Aorta (tissue), 5 donors: Measurements from ENCODE around the gene DENND1B. TPM values are rescaled to one million over a fixed set of nuclear protein-coding genes. Genes with fewer than 3 reads are reported as not detected.

Experiments used
- ATAC-seq: fragments of 200-7000 bp; cut with Tn5 transposase; one replicate; pipeline ENCODE4 v1.9.1; 2022; ENCODE audit warnings: moderate library complexity; ENCODE audit not compliant: low FRiP score
- DNase-seq, 2 donors: peaks; one replicate each; pipeline ENCODE4 v3.0.0-alpha.2; 2020
- H3K27ac ChIP-seq, 2 donors: one replicate each; pipeline ENCODE4 v1.5.1; 2013; ENCODE audit warnings: low read length in 2 of 2, mild to moderate bottlenecking in 2 of 2, moderate library complexity in 2 of 2, control low read depth in 1 of 2, inconsistent platforms in 1 of 2, low read depth in 1 of 2
- H3K27me3 ChIP-seq, 2 donors: one replicate each; pipeline ENCODE4 v1.6.1; 2013; ENCODE audit warnings: control low read depth in 1 of 2, low read length in 1 of 2, mild to moderate bottlenecking in 1 of 2, moderate library complexity in 1 of 2; ENCODE audit not compliant: insufficient read depth in 2 of 2, control insufficient read depth in 1 of 2
- H3K36me3 ChIP-seq, 2 donors: one replicate each; pipeline ENCODE4 v1.6.1; 2013; ENCODE audit warnings: control low read depth in 1 of 2, low read length in 1 of 2, mild to moderate bottlenecking in 1 of 2; ENCODE audit not compliant: insufficient read depth in 2 of 2, control insufficient read depth in 1 of 2
- H3K4me1 ChIP-seq, 2 donors: one replicate each; pipeline ENCODE4 v1.6.1; 2013; ENCODE audit warnings: low read length in 2 of 2, control low read depth in 1 of 2, mild to moderate bottlenecking in 1 of 2, moderate library complexity in 1 of 2; ENCODE audit not compliant: insufficient read depth in 2 of 2, control insufficient read depth in 1 of 2
- H3K4me3 ChIP-seq, 2 donors: one replicate each; pipeline ENCODE4 v1.5.1; 2013; ENCODE audit warnings: low read length in 2 of 2, control low read depth in 1 of 2, mild to moderate bottlenecking in 1 of 2
- H3K9me3 ChIP-seq: one replicate; pipeline ENCODE4 v1.6.1; 2013; ENCODE audit warnings: mild to moderate bottlenecking, low read length; ENCODE audit not compliant: control insufficient read depth
- WGBS, 2 donors: extraction: QIAGEN DNeasy Blood & Tissue Kit; methylation state at CpG; one replicate each; pipeline ENCODE4 v1.1.7; 2013; 5-methylcytosine and 5-hydroxymethylcytosine counted together
- intact Hi-C, 2 donors: fragments of 100-400 bp; cut with DNase I; formaldehyde crosslinking; loops; one replicate each; pipeline versions ENCODE4 v1.14.2 to v1.15.0; 2022
- polyA plus RNA-seq, 2 donors: library from polyadenylated mRNA; stranded (reverse); fragments of 200-250 nt; gene quantifications; one replicate each; pipeline ENCODE4 v1.2.3, GENCODE V29; 2013
- total RNA-seq, 2 donors: library from RNA; stranded (reverse); fragmentation: NEBNext Ultra II Directional; extraction: Animal tissue kit (Norgen Biotek cat#: 25700); gene quantifications; one replicate each; pipeline ENCODE4 v1.2.1, GENCODE V29; 2021
- donor health status: healthy with polysubstance abuse.
- donor health status: Bipolar disorder and iron deficiency.
- donor health status: DM: no; HTN: no; CAD: no.
- donor health status: DM: no; HTN: no; CAD: no.
- donor health status: DM: yes; HTN: yes; CAD: no.

DENND1B gene
- total and polyA plus RNA-seq, 4 donors, result 1.5 to 20.5 (median 7.9) TPM

- no peaks in the 10 kb centered on the region for H3K36me3 ChIP-seq
- 95% methylated on average over 6 of the region's 6 CpGs for WGBS, 2 donors
- no peak overlapping the region for H3K4me3 ChIP-seq
- no peaks in the 10 kb centered on the region for H3K4me1 ChIP-seq
- H3K9me3 ChIP-seq, result no peaks in the 10 kb centered on the region
- intact Hi-C loops, result no loop called here
- H3K27me3 ChIP-seq, result no peaks in the 10 kb centered on the region
- no peak overlapping the region for H3K27ac ChIP-seq
- DNase-seq (no peak), ATAC-seq (no peak)
Observed at GRCh38 chr1:197606168-197606845, 169.0 kb downstream of the DENND1B start.

- H3K4me1 ChIP-seq, result no peaks in the 10 kb centered on the region
- no peaks in the 10 kb centered on the region for H3K9me3 ChIP-seq
- intact Hi-C loops, result no loop called here
- H3K36me3 ChIP-seq, result no peaks in the 10 kb centered on the region
- WGBS, 2 donors, result 97 to 98% methylated on average over 1 of the region's 1 CpG
- DNase-seq (no peak), ATAC-seq (no peak)
- H3K4me3 ChIP-seq, result no peak overlapping the region
- no peaks in the 10 kb centered on the region for H3K27me3 ChIP-seq
- H3K27ac ChIP-seq, result no peak overlapping the region
Observed at GRCh38 chr1:197604302-197604701, 171.0 kb downstream of the DENND1B start.

GRCh38 chr1:197600751-197601150 is 174.5 kb downstream of the DENND1B start:
- Histone ChIP-seq H3K27ac (no peak overlapping the region), H3K36me3 (no peaks in the 10 kb centered on the region), H3K9me3 (no peaks in the 10 kb centered on the region), H3K4me1 (no peaks in the 10 kb centered on the region), H3K27me3 (no peaks in the 10 kb centered on the region), H3K4me3 (no peak overlapping the region)
- intact Hi-C loops, result no loop called here
- 94 to 95% methylated on average over 3 of the region's 3 CpGs for WGBS, 2 donors
- ATAC-seq (no peak), DNase-seq (no peak)

- ATAC-seq (no peak), DNase-seq (no peak)
- no peaks in the 10 kb centered on the region for H3K36me3 ChIP-seq
- no peaks in the 10 kb centered on the region for H3K27me3 ChIP-seq
- intact Hi-C loops, result no loop called here
- no peak overlapping the region for H3K4me3 ChIP-seq
- no peaks in the 10 kb centered on the region for H3K9me3 ChIP-seq
- WGBS, 2 donors, result 90 to 91% methylated on average over 3 of the region's 3 CpGs
- no peaks in the 10 kb centered on the region for H3K4me1 ChIP-seq
- no peak overlapping the region for H3K27ac ChIP-seq
Observed at GRCh38 chr1:197599789-197600188, 175.5 kb downstream of the DENND1B start.

GRCh38 chr1:197598935-197599334 is 176.3 kb downstream of the DENND1B start:
- Histone ChIP-seq H3K27ac (no peak overlapping the region), H3K27me3 (no peaks in the 10 kb centered on the region), H3K9me3 (no peaks in the 10 kb centered on the region), H3K4me1 (no peaks in the 10 kb centered on the region), H3K36me3 (no peaks in the 10 kb centered on the region), H3K4me3 (no peak overlapping the region)
- WGBS, 2 donors, result 59 to 72% methylated on average over 1 of the region's 1 CpG
- ATAC-seq, result no peak
- no peak for DNase-seq
- intact Hi-C loops, result no loop called here

GRCh38 chr1:197595304-197595904 is 179.9 kb downstream of the DENND1B start:
- Histone ChIP-seq H3K36me3 (no peaks in the 10 kb centered on the region), H3K9me3 (no peaks in the 10 kb centered on the region), H3K4me1 (no peaks in the 10 kb centered on the region), H3K27ac (no peak overlapping the region), H3K27me3 (no peaks in the 10 kb centered on the region), H3K4me3 (no peak overlapping the region)
- intact Hi-C loops, result no loop called here
- WGBS, 2 donors, result 84 to 88% methylated on average over 5 of the region's 5 CpGs
- DNase-seq (no peak), ATAC-seq (no peak)

GRCh38 chr1:197590687-197591086 is 184.6 kb downstream of the DENND1B start:
- WGBS, 2 donors, result 96% methylated on average over 2 of the region's 2 CpGs
- H3K36me3 ChIP-seq, result no peaks in the 10 kb centered on the region
- ATAC-seq, result no peak
- H3K27ac ChIP-seq, result no peak overlapping the region
- no peak overlapping the region for H3K4me3 ChIP-seq
- H3K9me3 ChIP-seq, result no peaks in the 10 kb centered on the region
- H3K4me1 ChIP-seq, result no peaks in the 10 kb centered on the region
- intact Hi-C loops, result no loop called here
- DNase-seq, result no peak
- H3K27me3 ChIP-seq, result no peaks in the 10 kb centered on the region

- intact Hi-C loops, result no loop called here
- ATAC-seq (no peak), DNase-seq (no peak)
- Histone ChIP-seq H3K36me3 (no peaks in the 10 kb centered on the region), H3K4me1 (no peaks in the 10 kb centered on the region), H3K27ac (no peak overlapping the region), H3K4me3 (no peak overlapping the region), H3K27me3 (no peaks in the 10 kb centered on the region), H3K9me3 (no peaks in the 10 kb centered on the region)
- WGBS, 2 donors, result 94 to 97% methylated on average over 1 of the region's 1 CpG
Observed at GRCh38 chr1:197585809-197586208, 189.5 kb downstream of the DENND1B start.

GRCh38 chr1:197577580-197577979 is 197.7 kb downstream of the DENND1B start:
- WGBS, 2 donors, result 88 to 90% methylated on average over 2 of the region's 2 CpGs
- Histone ChIP-seq H3K36me3 (no peaks in the 10 kb centered on the region), H3K4me1 (no peaks in the 10 kb centered on the region), H3K9me3 (no peaks in the 10 kb centered on the region), H3K4me3 (no peak overlapping the region), H3K27me3 (no peaks in the 10 kb centered on the region), H3K27ac (no peak overlapping the region)
- intact Hi-C loops, result no loop called here
- DNase-seq (no peak), ATAC-seq (no peak)
